NCI-H1436 treated with DMSO at 0.1 percent for 48 hours (cell line): Measurements from ENCODE around the gene TMEM51.
"Not testable (repeated sequence)": the region's sequence is repeated elsewhere in the genome, so short reads cannot be mapped to it uniquely, and the experiment has no call there.

Experiments
- DNase-seq: peaks from one replicate; lab custom pipeline; 2025; lab: John Stamatoyannopoulos, UW

The TMEM51 gene

DNA sequence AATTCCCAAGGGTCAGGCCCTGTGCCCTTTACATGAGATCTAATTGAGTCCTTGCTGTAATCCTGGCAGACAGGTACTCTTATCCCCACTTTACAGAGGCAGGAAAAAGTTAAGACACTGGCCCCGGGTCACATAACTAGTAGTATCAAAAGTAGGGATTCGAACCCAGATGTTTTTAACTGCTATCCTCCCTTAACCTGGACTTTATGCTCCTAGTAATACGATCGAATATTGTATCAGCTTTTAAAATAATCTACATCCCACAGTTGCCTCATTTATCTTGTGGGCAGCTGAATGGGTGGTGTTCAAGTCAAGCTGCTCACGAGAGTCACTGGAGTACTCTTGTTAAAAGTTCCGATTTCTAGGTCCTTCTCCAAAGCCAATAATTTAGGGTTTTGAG is 25.5 kb upstream of the TMEM51 start:
- no peak for DNase-seq

DNA sequence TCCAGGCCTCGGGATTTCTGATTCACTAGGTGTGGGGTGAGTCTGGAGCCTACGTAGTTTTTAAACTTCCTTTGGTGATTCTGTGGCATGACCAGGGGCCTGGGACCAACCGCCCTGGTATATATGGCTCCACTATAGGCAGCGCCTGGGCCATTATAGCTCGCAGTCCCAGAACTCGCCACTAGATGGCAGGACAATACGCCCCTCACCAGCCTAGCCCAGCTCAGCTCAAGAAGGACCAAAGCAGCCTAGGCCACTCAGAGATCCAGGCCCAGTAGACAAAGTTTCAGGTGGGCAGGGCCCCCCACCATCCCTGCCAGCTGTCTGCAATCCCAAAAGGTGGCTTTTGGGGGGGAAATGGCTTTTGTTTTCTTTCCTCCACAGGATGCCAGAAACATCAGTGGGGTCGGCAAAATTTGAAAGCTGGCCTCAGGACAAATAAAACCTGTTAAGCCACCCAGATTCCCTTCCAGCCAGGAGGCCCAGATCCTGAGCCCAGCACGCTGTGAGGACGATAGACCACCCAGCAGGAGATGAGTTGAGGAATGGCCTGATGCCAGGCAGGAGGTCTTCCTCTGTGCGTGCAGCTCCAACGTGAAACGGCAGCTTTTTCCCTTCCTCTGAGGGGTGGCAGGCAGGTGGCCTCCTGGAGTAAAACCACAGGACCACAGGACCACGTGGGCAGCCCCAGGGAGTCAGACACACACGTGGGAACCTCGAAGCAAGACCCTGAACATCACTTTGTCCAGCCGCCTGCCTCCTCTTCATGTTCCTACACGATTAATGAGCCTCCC is 24.8 kb upstream of the TMEM51 start:
- DNase-seq = no peak

DNA sequence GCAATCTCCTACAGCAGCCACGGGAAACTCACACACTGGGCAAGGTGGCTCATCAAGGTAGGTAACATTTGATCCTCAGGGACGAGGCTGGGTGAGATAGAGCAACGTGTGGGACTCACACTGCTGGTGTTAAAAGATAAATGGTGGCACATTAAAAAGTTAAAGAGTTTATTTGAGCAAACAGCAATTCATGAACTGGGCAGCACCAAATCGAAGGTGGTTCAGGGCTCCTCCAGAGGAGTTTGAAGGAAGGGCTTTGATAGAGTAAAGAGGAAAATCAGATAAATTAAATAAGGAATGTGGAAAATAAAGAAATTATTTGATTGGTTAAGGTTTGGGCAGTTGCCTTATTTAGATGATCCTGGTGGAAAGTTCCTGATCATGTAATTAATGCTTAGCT is 23.6 kb upstream of the TMEM51 start:
- no peak for DNase-seq

DNA sequence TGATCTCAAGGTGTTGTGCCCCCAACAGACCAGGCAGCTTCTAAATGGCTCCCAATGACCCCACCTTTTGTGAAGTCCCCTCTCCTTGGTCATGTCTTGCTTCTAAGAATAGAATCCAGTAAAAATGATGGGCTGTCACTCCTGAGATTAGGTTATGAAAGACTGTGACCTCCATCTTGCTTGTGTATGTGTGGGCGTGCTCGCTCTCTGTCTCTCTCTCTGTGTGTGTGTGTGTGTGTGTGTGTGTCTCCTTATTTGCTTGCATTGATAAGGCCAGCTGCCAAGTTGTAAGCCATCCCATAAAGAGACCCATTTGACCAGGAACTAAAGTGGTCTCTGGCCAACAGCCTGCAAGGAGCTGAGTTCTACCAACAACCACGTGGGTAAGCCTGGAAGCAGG is 22.9 kb upstream of the TMEM51 start:
- DNase-seq = no peak

DNA sequence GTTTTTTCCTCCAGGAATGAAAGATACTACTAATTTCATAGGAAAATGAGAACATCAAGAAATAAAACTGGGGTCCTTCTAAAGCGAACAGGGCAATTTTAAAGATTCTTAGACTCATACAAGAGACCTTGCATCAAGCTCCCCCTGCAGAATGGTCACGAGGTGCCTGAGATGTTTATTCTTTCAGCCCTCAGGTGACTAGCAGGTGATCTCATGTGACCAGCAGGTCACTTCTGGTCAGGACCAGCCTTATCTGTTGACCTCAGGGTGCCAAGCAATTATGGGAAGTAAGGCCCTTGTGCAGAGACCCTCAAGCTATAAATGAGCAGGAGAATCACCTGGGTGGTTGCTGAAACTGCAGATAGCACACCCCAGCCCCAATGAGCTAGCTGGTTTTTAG is 20.6 kb upstream of the TMEM51 start:
- no peak for DNase-seq

DNA sequence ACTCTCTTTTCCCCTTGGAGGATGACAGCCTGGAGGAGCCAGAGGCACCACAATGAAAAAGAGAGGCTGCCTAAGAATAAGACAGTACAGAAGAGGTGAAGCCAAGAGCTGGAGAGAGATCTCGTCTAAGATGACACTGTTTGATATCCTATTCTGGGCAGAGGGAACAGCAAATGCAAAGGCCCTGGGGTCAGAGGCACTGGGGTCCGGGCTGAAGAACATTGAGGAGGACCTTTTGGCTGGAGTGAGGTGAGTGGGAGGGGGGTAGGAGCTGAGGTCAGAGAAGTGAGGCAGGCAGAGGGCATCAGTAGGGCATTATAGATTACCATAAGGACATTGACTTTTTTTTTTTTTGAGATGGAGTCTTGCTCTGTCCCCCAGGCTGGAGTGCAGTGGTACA is 19.3 kb upstream of the TMEM51 start:
- no peak for DNase-seq

DNA sequence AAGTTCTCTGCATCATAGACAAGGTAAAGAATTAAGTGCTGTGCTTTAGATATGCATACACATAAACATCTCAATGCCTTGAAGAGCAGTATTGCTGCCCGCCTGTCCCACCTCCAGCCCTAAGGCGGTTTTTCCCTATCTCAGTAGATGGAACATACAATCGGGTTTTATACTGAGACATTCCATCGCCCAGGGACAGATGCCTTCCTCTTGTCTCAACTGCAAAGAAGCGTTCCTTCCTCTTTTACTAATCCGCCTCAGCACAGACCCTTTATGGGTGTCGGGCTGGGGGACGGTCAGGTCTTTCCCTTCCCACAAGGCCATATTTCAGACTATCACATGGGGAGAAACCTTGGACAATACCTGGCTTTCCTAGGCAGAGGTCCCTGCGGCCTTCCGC is 17.9 kb upstream of the TMEM51 start:
- DNase-seq = not testable (repeated sequence)

DNA sequence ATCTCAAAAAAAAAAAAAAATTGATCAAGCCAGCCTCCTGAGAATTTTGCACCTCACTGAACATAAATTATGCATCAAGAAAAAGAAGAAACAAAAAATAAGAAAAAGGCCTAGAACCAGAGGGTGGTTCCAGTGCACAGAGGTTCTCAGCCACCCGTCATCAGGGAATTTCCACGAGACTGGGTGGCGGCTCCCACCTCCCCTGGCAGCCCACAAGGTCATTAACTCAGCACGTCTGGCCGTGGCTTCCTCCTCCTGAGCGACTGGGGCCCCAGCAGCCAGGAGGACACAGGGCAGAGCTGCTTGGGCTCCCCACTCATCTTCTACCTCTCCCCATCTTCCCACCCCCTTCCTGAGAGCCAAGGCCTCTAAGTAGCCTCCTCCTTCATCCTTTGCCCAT is 15.7 kb upstream of the TMEM51 start:
- DNase-seq = no peak

DNA sequence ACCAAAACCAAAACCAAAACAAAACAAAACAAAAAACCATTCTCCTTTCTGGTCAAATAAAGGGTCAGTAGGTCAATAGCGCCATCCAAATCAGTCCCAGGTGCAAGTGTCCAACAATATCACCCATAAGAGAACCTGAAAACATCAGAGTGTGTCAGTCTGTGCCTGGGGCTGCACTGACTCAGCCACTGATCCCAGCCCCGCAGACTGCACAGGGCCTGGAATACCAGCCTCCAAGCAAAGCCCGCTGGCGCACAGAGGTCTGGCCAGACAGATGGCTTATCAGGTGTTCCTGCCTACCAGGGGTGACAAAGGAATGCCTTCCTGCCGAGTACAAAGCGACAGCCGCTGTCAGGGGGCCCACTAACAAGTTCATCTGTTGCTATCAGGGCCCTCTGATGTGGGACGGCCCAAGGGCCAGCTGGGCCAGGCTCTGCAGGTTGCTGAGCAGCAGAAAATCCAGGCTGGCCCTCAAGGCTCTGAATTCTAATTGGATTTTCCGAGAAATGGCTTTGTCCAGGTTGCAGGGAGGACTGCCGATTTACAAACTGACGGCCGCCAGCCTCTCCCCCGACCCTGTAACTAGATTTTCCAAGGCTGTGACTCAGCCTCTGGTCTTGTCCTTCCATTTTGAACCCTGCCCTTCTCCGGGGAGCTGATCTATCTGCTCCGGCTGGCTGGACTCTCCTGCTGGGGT is 13.7 kb upstream of the TMEM51 start:
- no peak for DNase-seq

DNA sequence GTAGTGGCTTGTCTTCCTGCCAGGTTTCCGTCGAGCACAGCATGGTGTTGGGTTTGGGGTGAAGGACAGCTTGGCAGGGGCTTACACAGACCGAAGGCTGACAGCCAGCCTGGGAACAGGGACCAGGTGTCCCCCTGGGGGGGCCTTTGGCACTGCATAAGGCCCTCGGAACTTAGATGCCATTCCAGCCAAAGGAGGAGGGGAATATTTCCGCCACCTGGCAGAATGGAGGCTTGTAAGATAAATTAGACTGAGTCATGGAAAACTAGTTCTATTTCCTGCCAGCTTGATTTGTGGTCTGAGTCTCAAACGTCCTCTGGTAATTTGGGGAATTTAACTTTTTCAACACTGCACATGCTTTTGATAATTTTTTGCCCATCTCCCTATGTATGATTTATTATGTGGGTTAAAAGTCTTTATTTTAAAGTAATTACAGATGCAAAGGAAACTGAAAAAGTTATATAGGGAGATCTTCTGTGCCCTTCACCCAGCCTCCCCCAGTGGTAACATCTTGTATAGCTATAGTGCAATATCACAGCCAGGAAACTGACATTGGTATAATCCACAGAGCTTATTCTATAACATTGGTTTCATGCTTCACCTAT is 11.5 kb upstream of the TMEM51 start:
- no peak for DNase-seq

DNA sequence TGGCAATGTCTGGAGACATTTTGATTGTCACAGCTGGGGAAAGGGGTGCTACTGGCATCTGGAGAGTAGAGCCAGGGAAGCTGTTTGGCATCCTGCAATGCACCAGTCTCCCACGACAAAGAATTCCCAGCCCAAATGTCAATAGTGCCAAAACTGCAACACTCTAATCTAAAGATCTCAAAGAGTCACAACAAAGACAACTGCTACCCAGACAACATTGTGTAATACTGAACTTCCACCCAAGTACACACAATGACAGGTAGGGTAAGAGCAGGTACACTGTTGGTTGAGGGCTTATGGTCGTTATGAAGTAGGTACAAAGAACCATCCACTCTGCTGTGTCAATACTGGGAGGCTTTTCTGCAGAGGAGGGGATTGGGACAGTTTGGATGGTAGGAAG is 8.2 kb upstream of the TMEM51 start:
- DNase-seq = no peak

DNA sequence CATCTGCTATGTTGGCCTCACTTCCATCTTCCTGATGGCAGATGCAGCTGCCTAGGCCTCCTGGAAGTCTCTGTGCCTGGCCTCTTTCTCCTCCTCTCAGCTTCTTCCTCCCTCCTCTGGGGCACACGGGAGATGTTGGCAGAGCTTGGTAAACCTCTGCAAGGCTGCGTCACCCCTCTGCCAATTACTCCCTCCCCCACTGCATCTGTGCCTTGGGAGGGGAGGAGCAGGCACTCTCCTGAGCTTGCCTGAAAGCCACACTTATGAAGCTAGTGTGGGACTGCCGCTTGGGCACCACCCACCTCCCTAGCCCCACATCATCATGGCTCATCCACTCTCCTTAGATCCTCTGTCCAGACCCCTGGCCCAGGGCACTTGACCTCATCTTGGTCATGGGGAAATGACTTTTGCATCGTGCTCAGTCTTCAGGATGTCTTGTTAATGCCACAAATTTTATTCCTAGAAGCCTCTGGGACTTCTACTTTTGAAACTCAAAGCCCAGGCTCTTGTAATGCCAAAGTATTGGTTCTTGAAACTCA is 7.3 kb upstream of the TMEM51 start:
- no peak for DNase-seq

DNA sequence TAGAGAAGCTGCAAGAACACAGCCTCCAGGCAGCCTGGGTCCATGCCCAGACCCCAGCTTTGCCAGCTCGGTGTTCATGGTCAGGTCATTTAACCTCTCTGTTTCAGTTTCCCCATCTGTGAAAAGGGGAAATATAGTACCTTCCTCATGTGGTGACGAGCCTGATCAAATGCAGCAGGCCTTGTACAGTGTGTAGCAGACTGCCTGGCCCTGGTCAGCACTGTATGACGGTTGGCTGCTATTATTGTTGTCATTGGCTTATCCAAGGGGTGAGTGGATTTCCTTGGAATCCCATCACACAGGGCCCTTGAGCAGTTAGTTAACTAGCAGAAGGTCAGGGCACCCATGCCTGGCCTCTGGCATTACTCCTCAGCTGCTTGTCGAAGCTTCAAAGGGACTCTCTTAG is 6.6 kb upstream of the TMEM51 start:
- DNase-seq = no peak

DNA sequence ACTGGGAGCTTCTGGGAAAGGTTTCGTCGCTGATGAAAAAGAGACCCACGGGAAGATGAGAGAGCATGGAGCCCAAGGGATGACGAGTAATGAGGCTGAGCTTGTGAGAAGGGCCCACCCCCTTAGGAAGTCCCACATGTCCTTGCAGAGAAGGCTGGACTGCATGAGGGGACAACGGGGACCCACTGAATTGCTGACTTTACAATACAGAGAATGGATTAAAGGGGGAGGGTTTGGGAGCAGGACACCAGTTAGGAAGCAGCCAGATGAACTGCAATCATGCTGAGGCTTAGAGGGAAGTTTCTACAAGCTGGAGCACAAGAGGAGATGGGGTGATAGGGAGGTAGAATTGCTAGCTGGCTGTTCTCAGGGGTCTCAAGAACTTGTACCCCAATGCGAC is 5.5 kb upstream of the TMEM51 start:
- no peak for DNase-seq

DNA sequence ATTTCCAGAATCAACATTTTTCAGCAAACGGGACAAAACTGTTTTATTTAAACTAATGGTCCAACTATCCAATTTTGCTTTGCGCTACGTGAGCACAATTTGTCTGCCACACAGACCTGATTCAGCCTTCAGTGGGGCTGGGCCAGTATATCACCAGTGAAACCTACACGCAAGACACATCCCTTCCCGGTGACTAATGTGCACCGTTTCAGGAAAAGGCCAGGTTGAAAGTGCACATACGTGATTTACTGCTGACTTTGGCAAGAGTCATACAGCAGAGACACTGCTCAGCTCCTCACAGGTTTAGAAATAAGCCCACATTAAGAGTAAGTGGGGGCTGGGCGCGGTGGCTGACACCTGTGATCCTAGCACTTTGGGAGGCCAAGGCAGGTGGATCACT is 5.1 kb upstream of the TMEM51 start:
- DNase-seq = no peak

DNA sequence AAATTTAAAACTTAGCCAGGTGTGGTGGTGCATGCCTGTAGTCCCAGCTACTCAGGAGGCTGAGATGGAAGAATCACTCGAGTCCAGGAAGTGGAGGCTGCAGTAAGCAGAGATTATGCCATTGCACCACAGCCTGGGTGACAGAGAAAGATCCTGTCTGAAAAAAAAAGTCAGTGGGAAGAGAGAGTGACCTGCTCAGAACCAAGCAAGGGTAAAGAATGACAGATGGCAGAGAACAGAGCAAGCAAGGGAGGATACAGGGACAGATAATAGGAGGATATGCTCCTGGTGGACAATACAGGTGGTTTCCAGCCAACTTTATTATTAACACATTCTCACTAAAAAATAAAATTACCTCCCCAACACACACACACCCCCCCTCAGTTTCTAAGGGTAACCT is 4.6 kb upstream of the TMEM51 start:
- DNase-seq = no peak

DNA sequence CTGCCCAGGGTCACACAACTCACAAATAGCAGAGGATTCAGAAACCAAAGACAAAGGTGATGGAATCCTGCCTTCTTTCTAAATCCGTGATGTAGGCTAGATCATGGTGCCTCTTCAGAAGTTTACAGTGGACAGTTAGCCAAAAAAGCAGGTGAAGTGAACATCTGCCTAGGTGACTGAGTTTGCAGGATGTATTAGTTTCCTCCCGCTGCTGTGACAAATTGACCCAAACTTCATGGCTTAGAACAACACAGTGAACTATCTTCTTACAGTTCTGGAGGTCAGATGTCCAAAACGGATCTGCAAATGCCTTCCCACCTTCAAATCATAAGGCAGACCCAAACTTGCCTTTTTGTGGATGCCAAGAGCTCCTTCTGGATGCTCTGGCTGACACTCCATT is 3.2 kb upstream of the TMEM51 start:
- no peak for DNase-seq

DNA sequence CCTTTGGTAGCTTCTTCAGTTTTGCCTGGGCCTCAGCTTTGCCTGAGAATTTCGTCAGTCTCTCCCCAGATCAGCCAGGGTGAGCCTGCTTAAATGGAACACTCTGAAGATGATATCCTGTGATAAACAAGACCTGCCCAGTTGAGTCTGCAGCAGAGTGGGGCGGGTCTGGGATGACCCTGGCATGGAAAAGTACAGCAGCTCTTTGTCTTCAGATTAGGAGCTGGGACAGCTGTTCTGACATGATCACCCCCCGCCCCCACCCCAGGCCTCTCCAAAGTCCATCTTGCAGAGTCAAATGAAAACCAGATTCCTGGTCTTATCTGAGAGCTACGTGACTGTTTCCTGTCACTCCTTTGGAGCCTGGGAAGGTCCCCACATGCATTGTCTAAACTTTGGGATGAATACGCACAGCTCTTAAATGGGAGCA is 2.2 kb upstream of the TMEM51 start:
- DNase-seq = no peak

DNA sequence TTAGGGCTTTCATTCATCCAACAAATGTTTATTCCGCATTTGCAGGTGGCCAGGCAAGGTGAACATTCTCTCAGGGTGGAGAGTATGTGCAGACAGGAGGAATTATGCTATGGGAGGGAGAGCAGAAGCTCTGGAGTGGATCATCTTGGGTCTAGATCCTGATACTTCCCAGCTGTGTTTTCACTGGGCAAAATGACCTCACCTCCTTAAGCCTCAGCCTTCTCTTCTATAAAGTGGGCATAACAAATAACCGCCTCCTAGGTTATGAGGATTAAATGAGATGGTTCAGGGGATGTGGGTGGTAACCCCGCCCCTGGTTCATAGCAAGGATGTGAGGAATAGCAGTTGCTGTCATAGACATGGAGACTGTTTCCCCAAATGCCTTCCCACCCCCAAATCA is 1.7 kb upstream of the TMEM51 start:
- DNase-seq = no peak

DNA sequence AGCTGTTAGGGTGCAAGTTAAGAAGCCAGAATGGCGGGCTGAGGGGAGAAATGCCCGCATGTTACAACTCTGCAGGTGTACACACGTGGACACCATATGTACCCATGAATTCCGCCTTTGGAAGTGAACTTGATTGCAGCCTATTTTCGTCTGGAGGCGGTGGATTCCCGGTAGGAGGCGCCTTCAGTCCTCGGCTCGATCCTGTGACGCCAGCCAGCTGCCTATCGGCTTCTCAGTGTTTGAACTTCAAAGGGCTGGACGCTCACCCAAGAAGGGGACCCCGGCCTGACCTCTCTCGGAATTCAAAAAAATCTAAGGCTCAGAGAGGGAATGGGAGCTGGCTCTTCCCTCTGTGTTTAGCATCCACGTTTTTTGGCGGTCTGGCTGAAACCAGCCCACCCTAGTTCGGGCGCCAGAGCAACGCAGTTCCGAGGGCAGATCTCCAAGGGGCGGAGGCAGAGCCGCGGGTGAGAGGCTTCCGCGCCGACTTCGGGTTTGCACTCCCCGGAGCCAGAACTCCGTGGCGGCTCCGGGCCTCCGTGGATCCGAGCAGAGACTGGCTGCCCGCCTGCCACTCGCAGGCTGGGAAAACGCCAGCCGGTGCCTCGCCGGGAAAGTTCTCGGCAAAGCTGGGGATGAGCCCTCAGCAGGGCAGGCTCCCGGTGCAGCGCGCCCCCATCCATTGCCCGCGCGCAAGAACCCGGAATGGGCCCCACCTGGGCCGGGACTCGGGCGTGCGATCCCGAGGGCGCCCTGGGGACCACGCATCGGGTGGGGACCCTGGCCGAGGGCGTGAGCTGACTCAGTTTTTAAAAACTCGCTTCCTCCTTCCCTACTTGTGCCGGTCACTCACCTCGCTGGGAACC is 996 bp upstream of the TMEM51 start:
- DNase-seq = no peak

DNA sequence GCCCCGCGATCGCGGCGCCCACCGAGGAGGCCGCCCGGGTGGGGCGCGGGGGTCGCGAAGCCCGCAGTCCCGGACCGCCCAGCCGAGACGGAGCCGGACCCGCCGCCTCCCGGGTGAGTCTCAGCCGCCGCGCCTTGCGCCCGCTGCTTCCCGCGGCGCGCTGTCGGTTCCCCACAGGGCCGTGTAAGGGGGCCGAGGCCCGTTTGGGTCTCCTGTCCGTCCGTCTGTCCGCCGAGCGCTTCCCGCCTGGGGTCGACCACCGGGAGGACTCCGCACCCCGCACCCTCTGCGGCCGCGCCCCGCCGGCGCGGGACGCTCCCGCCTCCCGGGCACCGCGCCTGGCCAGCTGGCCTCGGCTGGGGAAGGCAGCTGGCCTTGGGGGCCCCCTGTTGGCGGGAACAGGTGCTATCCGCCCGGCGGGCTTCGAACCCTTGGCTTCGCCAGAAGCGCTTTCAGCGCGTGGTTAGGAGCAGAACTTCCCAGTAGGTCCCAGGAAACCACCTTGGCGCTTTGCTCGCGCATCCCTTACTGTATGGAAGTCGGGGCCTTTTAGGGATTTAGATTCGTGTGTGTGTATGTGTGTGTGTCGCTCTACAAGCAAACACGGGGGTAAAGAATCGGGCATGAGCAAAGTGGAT is 414 bp downstream of the TMEM51 start:
- no peak for DNase-seq
